Measurements from ENCODE around the gene ZBTB49. TPM values are rescaled to one million over a fixed set of nuclear protein-coding genes. Genes with fewer than 3 reads are reported as not detected.

Gene ZBTB49
- total and polyA plus RNA-seq, 2 of the 4 experiments (the other 2 are of a cell fraction): 3.2 to 4.8 TPM

DNA sequence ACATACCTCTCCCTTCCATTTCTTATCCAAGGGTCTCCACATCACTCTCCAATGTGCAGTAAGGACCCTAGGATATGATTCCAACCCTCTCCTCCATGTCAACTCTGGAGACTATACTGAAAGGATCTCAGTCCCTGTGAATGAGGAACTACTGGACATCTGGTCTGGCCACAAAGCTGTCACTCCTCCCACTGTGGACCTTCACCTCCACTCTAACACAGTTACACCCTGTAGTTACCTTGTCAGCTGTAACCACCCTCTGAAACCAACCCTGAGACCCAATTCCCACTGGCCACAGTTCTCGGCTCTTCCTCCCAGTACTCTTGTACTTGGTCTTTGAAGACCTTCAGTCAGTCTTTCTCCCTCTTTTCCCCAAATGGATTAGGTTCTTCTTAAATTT is 44.9 kb upstream of the ZBTB49 start:
- H2AK9ac ChIP-seq (replicated peaks; ENCODE audit: low read depth, low read length, poor library complexity): no peak overlapping the region
- H3K4me3 ChIP-seq (ENCODE audit: insufficient read depth, low read depth, low read length): no peak overlapping the region
- BruUV-seq (replicated peaks): no TSS peak
- ChIA-PET POLR2A (ENCODE audit: unreplicated experiment) (no interaction called here), CTCF (no interaction called here)
- 100% methylated on average over 1 of the region's 1 CpG; no CpG with 5 or more reads in 1 of the 2 experiments for WGBS, 2 experiments (ENCODE audit: extremely low coverage in 2 of 2, insufficient read length in 1 of 2)
- no peak overlapping the region for H4K5ac ChIP-seq (ENCODE audit: low read depth, low read length)
- H3K4me2 ChIP-seq (ENCODE audit: low read depth, low read length): no peak overlapping the region
- H2BK15ac ChIP-seq (ENCODE audit: low read depth, low read length): no peak overlapping the region
- H3K79me1 ChIP-seq (ENCODE audit: low read depth in 1 of 2, low read length in 2 of 2): peaks cover 18 to 22% of the 10 kb centered on the region in 2 experiments
- intact Hi-C loops (cut with micrococcal nuclease) (no loop called here), in situ Hi-C loops (cut with MboI; ENCODE audit: low sequenced_read_pairs) (no loop called here), dilution Hi-C loops (cut with HindIII; ENCODE audit: low sequenced_read_pairs, unreplicated experiment) (no loop called here)
- no peak for TF ChIP-seq NFE2L2 (IDR thresholded peaks at IDR 0.05; ENCODE audit: low read depth, low read length)
- TF ChIP-seq MAZ (IDR thresholded peaks at IDR 0.05; ENCODE audit: borderline replicate concordance, low read depth, low read length): no peak
- no peak for TF ChIP-seq RAD21 (IDR thresholded peaks at IDR 0.05; ENCODE audit: low read length)
- TF ChIP-seq POLR2A (IDR thresholded peaks at IDR 0.05; ENCODE audit: low read depth, low read length): no peak
- no peak for TF ChIP-seq RCOR1 (IDR thresholded peaks at IDR 0.05; ENCODE audit: insufficient replicate concordance, low read length)
- TF ChIP-seq MAFK (IDR thresholded peaks at IDR 0.05; ENCODE audit: low read depth, low read length): no peak
- TF ChIP-seq CEBPB (IDR thresholded peaks at IDR 0.05; ENCODE audit: low read depth, low read length): no peak
- TF ChIP-seq BHLHE40 (IDR thresholded peaks at IDR 0.05; ENCODE audit: low read depth, low read length): no peak
- TF ChIP-seq SMC3 (IDR thresholded peaks at IDR 0.05; ENCODE audit: low read depth, low read length): no peak
- TF ChIP-seq RFX5 (IDR thresholded peaks at IDR 0.05; ENCODE audit: low read depth, low read length): no peak
- no peak overlapping the region for H3K27ac ChIP-seq (ENCODE audit: insufficient read depth, low read length)
- H3K14ac ChIP-seq (replicated peaks; ENCODE audit: low read depth, low read length): no peak overlapping the region
- no peaks in the 10 kb centered on the region for H3K9me3 ChIP-seq (ENCODE audit: control insufficient read depth, insufficient read depth, low read length)
- no peak overlapping the region for H2BK120ac ChIP-seq (ENCODE audit: low read depth, low read length)
- peaks cover 4% of the 10 kb centered on the region for H3K9me1 ChIP-seq (ENCODE audit: insufficient read depth, low read length)
- H2BK20ac ChIP-seq (ENCODE audit: low read depth, low read length): no peak overlapping the region
- no peak overlapping the region for H3K4ac ChIP-seq (ENCODE audit: low read depth, low read length)
- no peak overlapping the region for H3K9ac ChIP-seq (ENCODE audit: low read depth, low read length)
- no peak overlapping the region for H3K56ac ChIP-seq (ENCODE audit: extremely low read depth, insufficient read depth, low read length)
- H3K4me1 ChIP-seq (ENCODE audit: control insufficient read depth, insufficient read depth, low read length): peaks cover 2% of the 10 kb centered on the region; the same call in 1 of the 2 replicates
- no peak overlapping the region for H4K91ac ChIP-seq (ENCODE audit: insufficient read depth, low read depth, low read length)
- no peak overlapping the region for H4K8ac ChIP-seq (ENCODE audit: low read depth in 2 of 2, low read length in 2 of 2)
- no peaks in the 10 kb centered on the region for H3K27me3 ChIP-seq (ENCODE audit: control insufficient read depth, insufficient read depth, low read length)
- H3K23ac ChIP-seq (ENCODE audit: low read depth, low read length): no peak overlapping the region
- no peak overlapping the region for H3K18ac ChIP-seq (ENCODE audit: low read depth, low read length)
- no peaks in the 10 kb centered on the region for H4K20me1 ChIP-seq (ENCODE audit: insufficient read depth, low read length)
- H2AFZ ChIP-seq (replicated peaks; ENCODE audit: low read length, poor library complexity): no peak overlapping the region
- no peak overlapping the region for H2BK5ac ChIP-seq (ENCODE audit: low read depth, low read length, poor library complexity, severe bottlenecking)
- peaks cover 23% of the 10 kb centered on the region for H3K36me3 ChIP-seq (ENCODE audit: control insufficient read depth, insufficient read depth, low read length)
- no peak overlapping the region for H2AK5ac ChIP-seq (ENCODE audit: low read depth, low read length)
- DNase-seq (no peak), ATAC-seq (ENCODE audit: low read depth) (no peak)

All from IMR-90 (cell line).